ENCODE results near the gene SUPT20H.

DNA sequence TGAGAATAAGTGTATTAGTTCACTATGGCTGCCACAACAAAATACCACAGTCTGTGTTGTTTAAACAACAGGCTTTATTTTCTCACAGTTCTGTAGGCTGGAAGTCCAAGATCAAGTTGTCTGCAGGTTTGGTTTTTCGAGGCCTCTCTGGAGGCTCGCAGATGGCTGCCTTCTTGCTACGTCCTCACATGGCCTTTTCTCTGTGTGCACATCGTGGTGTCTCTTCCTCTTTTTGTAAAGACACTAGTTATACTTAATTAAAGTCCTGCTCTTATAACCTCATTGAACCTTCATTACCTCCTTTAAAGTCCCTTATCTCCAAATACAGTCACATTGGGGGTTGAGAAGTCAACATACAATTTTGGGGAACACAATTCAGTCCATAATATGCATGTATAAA, 35.4 kb upstream of the SUPT20H start:
- TF ChIP-seq POLR2A (IDR thresholded peaks at IDR 0.05) = no peak
- TF ChIP-seq, protein P1, sequence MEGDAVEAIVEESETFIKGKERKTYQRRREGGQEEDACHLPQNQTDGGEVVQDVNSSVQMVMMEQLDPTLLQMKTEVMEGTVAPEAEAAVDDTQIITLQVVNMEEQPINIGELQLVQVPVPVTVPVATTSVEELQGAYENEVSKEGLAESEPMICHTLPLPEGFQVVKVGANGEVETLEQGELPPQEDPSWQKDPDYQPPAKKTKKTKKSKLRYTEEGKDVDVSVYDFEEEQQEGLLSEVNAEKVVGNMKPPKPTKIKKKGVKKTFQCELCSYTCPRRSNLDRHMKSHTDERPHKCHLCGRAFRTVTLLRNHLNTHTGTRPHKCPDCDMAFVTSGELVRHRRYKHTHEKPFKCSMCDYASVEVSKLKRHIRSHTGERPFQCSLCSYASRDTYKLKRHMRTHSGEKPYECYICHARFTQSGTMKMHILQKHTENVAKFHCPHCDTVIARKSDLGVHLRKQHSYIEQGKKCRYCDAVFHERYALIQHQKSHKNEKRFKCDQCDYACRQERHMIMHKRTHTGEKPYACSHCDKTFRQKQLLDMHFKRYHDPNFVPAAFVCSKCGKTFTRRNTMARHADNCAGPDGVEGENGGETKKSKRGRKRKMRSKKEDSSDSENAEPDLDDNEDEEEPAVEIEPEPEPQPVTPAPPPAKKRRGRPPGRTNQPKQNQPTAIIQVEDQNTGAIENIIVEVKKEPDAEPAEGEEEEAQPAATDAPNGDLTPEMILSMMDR (IDR thresholded peaks at IDR 0.05) = no peak
